GM12878 (cell line): Measurements from ENCODE around the gene KIF2A. TPM values are rescaled to one million over a fixed set of nuclear protein-coding genes. Genes with fewer than 3 reads are reported as not detected.

ENCODE experiments used
- CTCF ChIP-seq, 3 experiments: IDR thresholded peaks in 2 of 3; conservative IDR thresholded peaks in 1 of 3; 2 replicates each; pipeline ENCODE4 v1.5.1; 2011; ENCODE audit warnings: low read depth in 3 of 3, low read length in 3 of 3, mild to moderate bottlenecking in 3 of 3, control low read depth in 2 of 3, moderate library complexity in 2 of 3, inconsistent platforms in 1 of 3, mixed read lengths in 1 of 3; ENCODE audit not compliant: control insufficient read depth in 2 of 3, insufficient read depth in 1 of 3; ENCODE audit errors: extremely low read depth in 1 of 3
- FOXK2 ChIP-seq: fragments of 450-650 bp; IDR thresholded peaks from 2 replicates; pipeline ENCODE4 v1.6.1; 2017; ENCODE audit warnings: mild to moderate bottlenecking, moderate library complexity
- MTA3 ChIP-seq: IDR thresholded peaks from 2 replicates; pipeline ENCODE4 v1.6.1; 2012; ENCODE audit warnings: low read length, inconsistent platforms, borderline replicate concordance
- RB1 ChIP-seq: fragments of 450-650 bp; formaldehyde crosslinking; IDR thresholded peaks from 2 replicates; pipeline ENCODE4 v1.6.1; 2017; ENCODE audit warnings: mild to moderate bottlenecking, borderline replicate concordance
- SMAD1 ChIP-seq: fragments of 450-650 bp; IDR thresholded peaks from 2 replicates; pipeline ENCODE4 v1.6.1; 2018; ENCODE audit warnings: mild to moderate bottlenecking, low read depth; ENCODE audit not compliant: partially characterized antibody
- SPI1 ChIP-seq: IDR thresholded peaks from 2 replicates; pipeline ENCODE4 v1.6.1; 2011; ENCODE audit warnings: low read depth, mild to moderate bottlenecking, low read length, moderate library complexity, borderline replicate concordance; ENCODE audit not compliant: insufficient read depth
- TARDBP ChIP-seq: IDR thresholded peaks from 2 replicates; pipeline ENCODE4 v1.6.1; 2016; ENCODE audit warnings: borderline replicate concordance
- TBL1XR1 ChIP-seq: IDR thresholded peaks from 2 replicates; pipeline ENCODE4 v1.6.1; 2012; ENCODE audit warnings: low read depth, low read length, improper control_type of control experiment
- polyA plus RNA-seq, 11 experiments: library from polyadenylated mRNA; depleted of rRNA in 4 of 11; unstranded in 6 of 11; stranded (reverse) in 5 of 11; fragments of >200 nt; fragmentation: Nextera tagmentation in 4 of 11; fragmentation: Illumina TruSeq in 1 of 11; extraction: Ambion mirVana in 4 of 11; extraction: Trizol in 1 of 11; gene quantifications; 1 replicate in 1 of 11; 2 replicates in 10 of 11; pipeline versions ENCODE4 v1.2.1 to v1.2.3, GENCODE V29; 2011 to 2016; ENCODE audit warnings: inconsistent platforms in 2 of 11, missing spikeins in 2 of 11, low read depth in 1 of 11
- total RNA-seq, 4 experiments: library from RNA; depleted of rRNA in 3 of 4; stranded (reverse); fragments of >200 nt in 3 of 4; fragmentation: Illumina TruSeq in 1 of 4; extraction: Trizol in 1 of 4; gene quantifications; 2 replicates each; pipeline versions ENCODE4 v1.2.1 to v1.2.3, GENCODE V29; 2013 to 2021
- TF ChIP-seq, protein P1 (sequence below): fragments of 150-350 bp; IDR thresholded peaks from 2 replicates; pipeline ENCODE4 v1.6.1; 2016; ENCODE audit warnings: low read depth, low read length
- TF ChIP-seq, protein P2 (sequence below): fragments of 450-650 bp; IDR thresholded peaks from 2 replicates; pipeline ENCODE4 v1.6.1; 2017; ENCODE audit warnings: mild to moderate bottlenecking, low read depth, inconsistent platforms; ENCODE audit not compliant: poor library complexity, severe bottlenecking
- TF ChIP-seq, protein P3 (sequence below): IDR thresholded peaks from 2 replicates; pipeline ENCODE4 v1.6.1; 2012; ENCODE audit warnings: low read length, inconsistent platforms
- TF ChIP-seq, protein P4 (sequence below): fragments of 450-650 bp; IDR thresholded peaks from 2 replicates; pipeline ENCODE4 v1.6.1; 2017; ENCODE audit warnings: mild to moderate bottlenecking, moderate library complexity
- TF ChIP-seq, protein P5 (sequence below): fragments of 150-350 bp; IDR thresholded peaks from 2 replicates; pipeline ENCODE4 v1.6.1; 2014; ENCODE audit warnings: mild to moderate bottlenecking, low read depth, low read length

KIF2A gene
- total and polyA plus RNA-seq, 10 of the 15 experiments (the other 5 are each of a cell fraction or from before 2014, with no cell fraction given) = 35.9 to 124 (median 80.1) TPM

GRCh38 chr5:62305715-62306322, at the start of gene KIF2A (continued):
- TF ChIP-seq, protein P1, sequence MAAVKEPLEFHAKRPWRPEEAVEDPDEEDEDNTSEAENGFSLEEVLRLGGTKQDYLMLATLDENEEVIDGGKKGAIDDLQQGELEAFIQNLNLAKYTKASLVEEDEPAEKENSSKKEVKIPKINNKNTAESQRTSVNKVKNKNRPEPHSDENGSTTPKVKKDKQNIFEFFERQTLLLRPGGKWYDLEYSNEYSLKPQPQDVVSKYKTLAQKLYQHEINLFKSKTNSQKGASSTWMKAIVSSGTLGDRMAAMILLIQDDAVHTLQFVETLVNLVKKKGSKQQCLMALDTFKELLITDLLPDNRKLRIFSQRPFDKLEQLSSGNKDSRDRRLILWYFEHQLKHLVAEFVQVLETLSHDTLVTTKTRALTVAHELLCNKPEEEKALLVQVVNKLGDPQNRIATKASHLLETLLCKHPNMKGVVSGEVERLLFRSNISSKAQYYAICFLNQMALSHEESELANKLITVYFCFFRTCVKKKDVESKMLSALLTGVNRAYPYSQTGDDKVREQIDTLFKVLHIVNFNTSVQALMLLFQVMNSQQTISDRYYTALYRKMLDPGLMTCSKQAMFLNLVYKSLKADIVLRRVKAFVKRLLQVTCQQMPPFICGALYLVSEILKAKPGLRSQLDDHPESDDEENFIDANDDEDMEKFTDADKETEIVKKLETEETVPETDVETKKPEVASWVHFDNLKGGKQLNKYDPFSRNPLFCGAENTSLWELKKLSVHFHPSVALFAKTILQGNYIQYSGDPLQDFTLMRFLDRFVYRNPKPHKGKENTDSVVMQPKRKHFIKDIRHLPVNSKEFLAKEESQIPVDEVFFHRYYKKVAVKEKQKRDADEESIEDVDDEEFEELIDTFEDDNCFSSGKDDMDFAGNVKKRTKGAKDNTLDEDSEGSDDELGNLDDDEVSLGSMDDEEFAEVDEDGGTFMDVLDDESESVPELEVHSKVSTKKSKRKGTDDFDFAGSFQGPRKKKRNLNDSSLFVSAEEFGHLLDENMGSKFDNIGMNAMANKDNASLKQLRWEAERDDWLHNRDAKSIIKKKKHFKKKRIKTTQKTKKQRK = no peak
- no peak for TF ChIP-seq SPI1
- TF ChIP-seq, protein P2, sequence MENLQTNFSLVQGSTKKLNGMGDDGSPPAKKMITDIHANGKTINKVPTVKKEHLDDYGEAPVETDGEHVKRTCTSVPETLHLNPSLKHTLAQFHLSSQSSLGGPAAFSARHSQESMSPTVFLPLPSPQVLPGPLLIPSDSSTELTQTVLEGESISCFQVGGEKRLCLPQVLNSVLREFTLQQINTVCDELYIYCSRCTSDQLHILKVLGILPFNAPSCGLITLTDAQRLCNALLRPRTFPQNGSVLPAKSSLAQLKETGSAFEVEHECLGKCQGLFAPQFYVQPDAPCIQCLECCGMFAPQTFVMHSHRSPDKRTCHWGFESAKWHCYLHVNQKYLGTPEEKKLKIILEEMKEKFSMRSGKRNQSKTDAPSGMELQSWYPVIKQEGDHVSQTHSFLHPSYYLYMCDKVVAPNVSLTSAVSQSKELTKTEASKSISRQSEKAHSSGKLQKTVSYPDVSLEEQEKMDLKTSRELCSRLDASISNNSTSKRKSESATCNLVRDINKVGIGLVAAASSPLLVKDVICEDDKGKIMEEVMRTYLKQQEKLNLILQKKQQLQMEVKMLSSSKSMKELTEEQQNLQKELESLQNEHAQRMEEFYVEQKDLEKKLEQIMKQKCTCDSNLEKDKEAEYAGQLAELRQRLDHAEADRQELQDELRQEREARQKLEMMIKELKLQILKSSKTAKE = no peak
- TF ChIP-seq, protein P3, sequence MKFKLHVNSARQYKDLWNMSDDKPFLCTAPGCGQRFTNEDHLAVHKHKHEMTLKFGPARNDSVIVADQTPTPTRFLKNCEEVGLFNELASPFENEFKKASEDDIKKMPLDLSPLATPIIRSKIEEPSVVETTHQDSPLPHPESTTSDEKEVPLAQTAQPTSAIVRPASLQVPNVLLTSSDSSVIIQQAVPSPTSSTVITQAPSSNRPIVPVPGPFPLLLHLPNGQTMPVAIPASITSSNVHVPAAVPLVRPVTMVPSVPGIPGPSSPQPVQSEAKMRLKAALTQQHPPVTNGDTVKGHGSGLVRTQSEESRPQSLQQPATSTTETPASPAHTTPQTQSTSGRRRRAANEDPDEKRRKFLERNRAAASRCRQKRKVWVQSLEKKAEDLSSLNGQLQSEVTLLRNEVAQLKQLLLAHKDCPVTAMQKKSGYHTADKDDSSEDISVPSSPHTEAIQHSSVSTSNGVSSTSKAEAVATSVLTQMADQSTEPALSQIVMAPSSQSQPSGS = no peak
- TF ChIP-seq CTCF (IDR thresholded peaks at IDR 0.05 in 2 of 3, conservative IDR thresholded peaks at IDR 0.05 in 1 of 3; ENCODE audit: control insufficient read depth in 2 of 3, extremely low read depth in 1 of 3, insufficient read depth in 1 of 3, low read depth in 3 of 3, low read length in 3 of 3) = 0 out of 6 replicates have a peak, but pooled peaks of 1 of the 3 experiments have one; percentile 10
- TF ChIP-seq, protein P4, sequence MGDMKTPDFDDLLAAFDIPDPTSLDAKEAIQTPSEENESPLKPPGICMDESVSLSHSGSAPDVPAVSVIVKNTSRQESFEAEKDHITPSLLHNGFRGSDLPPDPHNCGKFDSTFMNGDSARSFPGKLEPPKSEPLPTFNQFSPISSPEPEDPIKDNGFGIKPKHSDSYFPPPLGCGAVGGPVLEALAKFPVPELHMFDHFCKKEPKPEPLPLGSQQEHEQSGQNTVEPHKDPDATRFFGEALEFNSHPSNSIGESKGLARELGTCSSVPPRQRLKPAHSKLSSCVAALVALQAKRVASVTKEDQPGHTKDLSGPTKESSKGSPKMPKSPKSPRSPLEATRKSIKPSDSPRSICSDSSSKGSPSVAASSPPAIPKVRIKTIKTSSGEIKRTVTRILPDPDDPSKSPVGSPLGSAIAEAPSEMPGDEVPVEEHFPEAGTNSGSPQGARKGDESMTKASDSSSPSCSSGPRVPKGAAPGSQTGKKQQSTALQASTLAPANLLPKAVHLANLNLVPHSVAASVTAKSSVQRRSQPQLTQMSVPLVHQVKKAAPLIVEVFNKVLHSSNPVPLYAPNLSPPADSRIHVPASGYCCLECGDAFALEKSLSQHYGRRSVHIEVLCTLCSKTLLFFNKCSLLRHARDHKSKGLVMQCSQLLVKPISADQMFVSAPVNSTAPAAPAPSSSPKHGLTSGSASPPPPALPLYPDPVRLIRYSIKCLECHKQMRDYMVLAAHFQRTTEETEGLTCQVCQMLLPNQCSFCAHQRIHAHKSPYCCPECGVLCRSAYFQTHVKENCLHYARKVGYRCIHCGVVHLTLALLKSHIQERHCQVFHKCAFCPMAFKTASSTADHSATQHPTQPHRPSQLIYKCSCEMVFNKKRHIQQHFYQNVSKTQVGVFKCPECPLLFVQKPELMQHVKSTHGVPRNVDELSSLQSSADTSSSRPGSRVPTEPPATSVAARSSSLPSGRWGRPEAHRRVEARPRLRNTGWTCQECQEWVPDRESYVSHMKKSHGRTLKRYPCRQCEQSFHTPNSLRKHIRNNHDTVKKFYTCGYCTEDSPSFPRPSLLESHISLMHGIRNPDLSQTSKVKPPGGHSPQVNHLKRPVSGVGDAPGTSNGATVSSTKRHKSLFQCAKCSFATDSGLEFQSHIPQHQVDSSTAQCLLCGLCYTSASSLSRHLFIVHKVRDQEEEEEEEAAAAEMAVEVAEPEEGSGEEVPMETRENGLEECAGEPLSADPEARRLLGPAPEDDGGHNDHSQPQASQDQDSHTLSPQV = no peak
- peak; percentile 91; the same call in 1 of the 2 replicates for TF ChIP-seq RB1
- no peak for TF ChIP-seq SMAD1
- TF ChIP-seq FOXK2 = peak; percentile 80
- TF ChIP-seq TARDBP = no peak
- TF ChIP-seq TBL1XR1 = 0 out of 2 replicates have a peak, but pooled peaks have one; percentile 24
- no peak for TF ChIP-seq MTA3
- TF ChIP-seq, protein P5, sequence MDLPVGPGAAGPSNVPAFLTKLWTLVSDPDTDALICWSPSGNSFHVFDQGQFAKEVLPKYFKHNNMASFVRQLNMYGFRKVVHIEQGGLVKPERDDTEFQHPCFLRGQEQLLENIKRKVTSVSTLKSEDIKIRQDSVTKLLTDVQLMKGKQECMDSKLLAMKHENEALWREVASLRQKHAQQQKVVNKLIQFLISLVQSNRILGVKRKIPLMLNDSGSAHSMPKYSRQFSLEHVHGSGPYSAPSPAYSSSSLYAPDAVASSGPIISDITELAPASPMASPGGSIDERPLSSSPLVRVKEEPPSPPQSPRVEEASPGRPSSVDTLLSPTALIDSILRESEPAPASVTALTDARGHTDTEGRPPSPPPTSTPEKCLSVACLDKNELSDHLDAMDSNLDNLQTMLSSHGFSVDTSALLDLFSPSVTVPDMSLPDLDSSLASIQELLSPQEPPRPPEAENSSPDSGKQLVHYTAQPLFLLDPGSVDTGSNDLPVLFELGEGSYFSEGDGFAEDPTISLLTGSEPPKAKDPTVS = peak; percentile 65; the same call in 1 of the 2 replicates
